NCI-H2196 treated with DMSO at 0.1 percent for 48 hours (cell line): ENCODE results near the gene BCCIP.

Source experiments
- DNase-seq: peaks from one replicate; lab custom pipeline; 2025; ENCODE audit not compliant: unreplicated experiment; lab: John Stamatoyannopoulos, UW

Gene BCCIP

GRCh38 chr10:125883211-125883610 lies 59.9 kb downstream of the BCCIP start:
- no peak for DNase-seq
